Karpas-422 (cell line): ENCODE results near the gene PCDHB12. TPM values are rescaled to one million over a fixed set of nuclear protein-coding genes. Genes with fewer than 3 reads are reported as not detected.
"Not testable (repeated sequence)": the region's sequence is repeated elsewhere in the genome, so short reads cannot be mapped to it uniquely, and the experiment has no call there.

ENCODE experiments used
- DNase-seq: peaks from one replicate; pipeline ENCODE4 v3.0.0-alpha.2; 2015
- H2AFZ ChIP-seq: fragments of 200-600 bp; sonication (generic); 2 replicates; pipeline ENCODE4 v1.6.1; 2014; ENCODE audit warnings: antibody characterized with exemption, low read length, mixed read lengths
- H3K27ac ChIP-seq: fragments of 200-600 bp; sonication (generic); 2 replicates; pipeline ENCODE4 v1.5.1; 2014; ENCODE audit warnings: mild to moderate bottlenecking, low read length, moderate library complexity
- H3K27me3 ChIP-seq: fragments of 200-600 bp; sonication (generic); 2 replicates; pipeline ENCODE4 v1.6.1; 2014; ENCODE audit warnings: low read length, mixed read lengths
- H3K36me3 ChIP-seq: fragments of 200-600 bp; sonication (generic); 2 replicates; pipeline ENCODE4 v1.6.1; 2014; ENCODE audit warnings: low read length, mixed read lengths; ENCODE audit not compliant: insufficient read depth
- H3K4me1 ChIP-seq: fragments of 200-600 bp; sonication (generic); 2 replicates; pipeline ENCODE4 v1.6.1; 2014; ENCODE audit warnings: mild to moderate bottlenecking, low read length, mixed read lengths
- H3K4me2 ChIP-seq: fragments of 200-600 bp; sonication (generic); 2 replicates; pipeline ENCODE4 v1.6.1; 2014; ENCODE audit warnings: low read length, low read depth, mild to moderate bottlenecking; ENCODE audit not compliant: poor library complexity, severe bottlenecking
- H3K4me3 ChIP-seq: fragments of 200-600 bp; sonication (generic); 2 replicates; pipeline ENCODE4 v1.5.1; 2014; ENCODE audit warnings: mild to moderate bottlenecking, antibody characterized with exemption, low read length, mixed read lengths
- H3K79me2 ChIP-seq: fragments of 200-600 bp; sonication (generic); 2 replicates; pipeline ENCODE4 v1.6.1; 2014; ENCODE audit warnings: mild to moderate bottlenecking, low read length, mixed read lengths
- H3K9ac ChIP-seq: fragments of 200-600 bp; sonication (generic); 2 replicates; pipeline ENCODE4 v1.6.0; 2014; ENCODE audit warnings: low read length
- H3K9me2 ChIP-seq: fragments of 200-600 bp; sonication (generic), shearing (Covaris generic); replicated peaks from 2 replicates; pipeline ENCODE4 v1.6.0; 2014; ENCODE audit warnings: mild to moderate bottlenecking, low read length, moderate library complexity; ENCODE audit not compliant: insufficient read depth
- H3K9me3 ChIP-seq: fragments of 300-700, 200-600 bp; sonication (generic); 2 replicates; pipeline ENCODE4 v1.6.1; 2014; ENCODE audit warnings: low read length, mixed read lengths
- H4K20me1 ChIP-seq: fragments of 200-600 bp; sonication (generic); 2 replicates; pipeline ENCODE4 v1.6.1; 2014; ENCODE audit warnings: mild to moderate bottlenecking, antibody characterized with exemption, low read length, low read depth; ENCODE audit not compliant: insufficient read depth
- total RNA-seq: library from RNA; depleted of rRNA; stranded (reverse); fragments of >200 nt; shearing (Covaris generic); gene quantifications from 2 replicates; pipeline ENCODE4 v1.2.3, GENCODE V29; 2014; ENCODE audit warnings: low replicate concordance

Gene PCDHB12
- total RNA-seq, 1 experiment from 2014 or later, result not detected

DNA sequence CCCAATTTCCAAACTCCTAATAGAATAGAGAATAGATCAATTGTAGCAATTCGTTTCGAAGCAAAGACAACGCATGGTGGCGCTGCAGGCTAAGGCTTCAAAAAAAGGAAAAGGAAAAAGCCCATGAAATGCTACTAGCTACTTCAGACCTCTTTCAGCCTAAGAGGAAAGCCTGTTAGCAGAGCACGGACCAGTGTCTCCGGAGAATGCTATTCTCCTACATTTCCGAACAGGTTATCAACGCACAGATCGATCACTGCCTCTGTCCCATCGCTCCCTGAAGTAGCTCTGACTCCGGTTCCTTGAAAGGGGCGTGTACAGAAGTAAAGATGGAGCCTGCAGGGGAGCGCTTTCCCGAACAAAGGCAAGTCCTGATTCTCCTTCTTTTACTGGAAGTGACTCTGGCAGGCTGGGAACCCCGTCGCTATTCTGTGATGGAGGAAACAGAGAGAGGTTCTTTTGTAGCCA, 36.8 kb downstream of the PCDHB12 start, which contains the start of gene PCDHB15:
PCDHB15 (plus strand) TSS at position 146 of the 468 bp plus-strand sequence; CDS start at position 330, 184 bp downstream.
- H3K27me3 ChIP-seq, result no peaks in the 10 kb centered on the region
- no peaks in the 10 kb centered on the region for H3K36me3 ChIP-seq
- H4K20me1 ChIP-seq, result no peaks in the 10 kb centered on the region
- no peak within 1 kb of the TSS for H2AFZ ChIP-seq
- H3K9me2 ChIP-seq, result no peaks in the 10 kb centered on the region
- H3K9ac ChIP-seq, result no peak within 1 kb of the TSS
- no peak within 1 kb of the TSS for H3K27ac ChIP-seq
- H3K79me2 ChIP-seq, result no peaks in the 10 kb centered on the region
- no peak within 1 kb of the TSS for H3K4me2 ChIP-seq
- DNase-seq, result no peak
- H3K9me3 ChIP-seq, result peaks cover 16% of the 10 kb centered on the region
- H3K4me1 ChIP-seq, result no peaks in the 10 kb centered on the region
- no peak within 1 kb of the TSS for H3K4me3 ChIP-seq

DNA sequence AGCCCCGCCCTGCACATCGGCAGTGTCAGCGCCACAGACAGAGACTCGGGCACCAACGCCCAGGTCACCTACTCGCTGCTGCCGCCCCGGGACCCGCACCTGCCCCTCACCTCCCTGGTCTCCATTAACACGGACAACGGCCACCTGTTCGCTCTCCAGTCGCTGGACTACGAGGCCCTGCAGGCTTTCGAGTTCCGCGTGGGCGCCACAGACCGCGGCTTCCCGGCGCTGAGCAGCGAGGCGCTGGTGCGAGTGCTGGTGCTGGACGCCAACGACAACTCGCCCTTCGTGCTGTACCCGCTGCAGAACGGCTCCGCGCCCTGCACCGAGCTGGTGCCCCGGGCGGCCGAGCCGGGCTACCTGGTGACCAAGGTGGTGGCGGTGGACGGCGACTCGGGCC, 38.5 kb downstream of the PCDHB12 start:
- not testable (repeated sequence) for H4K20me1 ChIP-seq, DNase-seq, H3K36me3 ChIP-seq, H3K27ac ChIP-seq, H3K27me3 ChIP-seq, H3K4me3 ChIP-seq, H3K4me2 ChIP-seq, H3K9me2 ChIP-seq, H2AFZ ChIP-seq, H3K9ac ChIP-seq, H3K4me1 ChIP-seq, H3K79me2 ChIP-seq
- H3K9me3 ChIP-seq, result peaks cover 30% of the 10 kb centered on the region

DNA sequence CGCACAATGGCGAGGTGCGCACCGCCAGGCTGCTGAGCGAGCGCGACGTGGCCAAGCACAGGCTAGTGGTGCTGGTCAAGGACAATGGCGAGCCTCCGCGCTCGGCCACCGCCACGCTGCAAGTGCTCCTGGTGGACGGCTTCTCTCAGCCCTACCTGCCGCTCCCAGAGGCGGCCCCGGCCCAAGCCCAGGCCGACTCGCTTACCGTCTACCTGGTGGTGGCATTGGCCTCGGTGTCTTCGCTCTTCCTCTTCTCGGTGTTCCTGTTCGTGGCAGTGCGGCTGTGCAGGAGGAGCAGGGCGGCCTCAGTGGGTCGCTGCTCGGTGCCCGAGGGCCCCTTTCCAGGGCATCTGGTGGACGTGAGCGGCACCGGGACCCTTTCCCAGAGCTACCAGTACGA, 38.9 kb downstream of the PCDHB12 start:
- H3K4me3 ChIP-seq, H3K9me2 ChIP-seq, DNase-seq, H3K9ac ChIP-seq, H3K36me3 ChIP-seq, H2AFZ ChIP-seq, H3K27ac ChIP-seq, H3K4me2 ChIP-seq, H3K27me3 ChIP-seq, H3K4me1 ChIP-seq, H4K20me1 ChIP-seq, H3K79me2 ChIP-seq: not testable (repeated sequence)
- peaks cover 31% of the 10 kb centered on the region for H3K9me3 ChIP-seq

DNA sequence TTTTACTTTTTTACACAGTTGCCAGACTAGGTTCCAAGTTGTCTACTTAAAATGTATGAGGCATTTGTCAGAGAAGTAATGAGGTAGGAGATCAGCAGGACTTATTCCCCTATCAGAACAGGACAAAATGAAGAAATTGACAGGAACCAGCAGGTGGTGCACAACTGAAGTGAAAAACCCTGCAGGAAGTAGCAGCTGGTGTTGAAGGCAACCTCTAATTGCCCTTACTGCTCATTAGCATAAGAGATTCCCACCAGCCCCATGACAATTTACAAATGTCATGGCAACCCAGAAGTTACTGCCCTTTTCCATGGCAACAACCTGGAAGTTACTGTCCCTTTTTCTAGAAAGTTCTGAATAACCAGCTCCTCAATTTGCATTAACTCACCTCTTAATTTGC, 42.1 kb downstream of the PCDHB12 start:
- Histone ChIP-seq H2AFZ (no peak overlapping the region), H3K4me1 (no peaks in the 10 kb centered on the region), H3K9me3 (peaks cover 40% of the 10 kb centered on the region), H3K27me3 (no peaks in the 10 kb centered on the region), H4K20me1 (no peaks in the 10 kb centered on the region), H3K79me2 (no peaks in the 10 kb centered on the region), H3K27ac (no peak overlapping the region), H3K9ac (no peak overlapping the region), H3K36me3 (no peaks in the 10 kb centered on the region), H3K4me2 (no peak overlapping the region), H3K9me2 (no peaks in the 10 kb centered on the region), H3K4me3 (no peak overlapping the region)
- DNase-seq, result no peak

GRCh38 chr5:141258464-141258863, 49.9 kb downstream of the PCDHB12 start:
- Histone ChIP-seq H3K4me1 (no peaks in the 10 kb centered on the region), H3K36me3 (no peaks in the 10 kb centered on the region), H4K20me1 (no peaks in the 10 kb centered on the region), H3K4me3 (no peak overlapping the region), H3K9me3 (peaks cover 68% of the 10 kb centered on the region), H2AFZ (no peak overlapping the region), H3K27ac (no peak overlapping the region), H3K9me2 (no peaks in the 10 kb centered on the region), H3K79me2 (no peaks in the 10 kb centered on the region), H3K4me2 (no peak overlapping the region), H3K27me3 (no peaks in the 10 kb centered on the region), H3K9ac (no peak overlapping the region)
- DNase-seq, result no peak

- H3K36me3 ChIP-seq, result no peaks in the 10 kb centered on the region
- no peak overlapping the region for H3K4me3 ChIP-seq
- H3K27ac ChIP-seq, result no peak overlapping the region
- H3K4me2 ChIP-seq, result no peak overlapping the region
- H3K27me3 ChIP-seq, result no peaks in the 10 kb centered on the region
- peaks cover 64% of the 10 kb centered on the region for H3K9me3 ChIP-seq
- DNase-seq, result no peak
- H2AFZ ChIP-seq, result no peak overlapping the region
- no peak overlapping the region for H3K9ac ChIP-seq
- no peaks in the 10 kb centered on the region for H4K20me1 ChIP-seq
- H3K79me2 ChIP-seq, result no peaks in the 10 kb centered on the region
- H3K4me1 ChIP-seq, result no peaks in the 10 kb centered on the region
- H3K9me2 ChIP-seq, result no peaks in the 10 kb centered on the region
Measured at GRCh38 chr5:141258948-141259347, 50.4 kb downstream of the PCDHB12 start.

DNA sequence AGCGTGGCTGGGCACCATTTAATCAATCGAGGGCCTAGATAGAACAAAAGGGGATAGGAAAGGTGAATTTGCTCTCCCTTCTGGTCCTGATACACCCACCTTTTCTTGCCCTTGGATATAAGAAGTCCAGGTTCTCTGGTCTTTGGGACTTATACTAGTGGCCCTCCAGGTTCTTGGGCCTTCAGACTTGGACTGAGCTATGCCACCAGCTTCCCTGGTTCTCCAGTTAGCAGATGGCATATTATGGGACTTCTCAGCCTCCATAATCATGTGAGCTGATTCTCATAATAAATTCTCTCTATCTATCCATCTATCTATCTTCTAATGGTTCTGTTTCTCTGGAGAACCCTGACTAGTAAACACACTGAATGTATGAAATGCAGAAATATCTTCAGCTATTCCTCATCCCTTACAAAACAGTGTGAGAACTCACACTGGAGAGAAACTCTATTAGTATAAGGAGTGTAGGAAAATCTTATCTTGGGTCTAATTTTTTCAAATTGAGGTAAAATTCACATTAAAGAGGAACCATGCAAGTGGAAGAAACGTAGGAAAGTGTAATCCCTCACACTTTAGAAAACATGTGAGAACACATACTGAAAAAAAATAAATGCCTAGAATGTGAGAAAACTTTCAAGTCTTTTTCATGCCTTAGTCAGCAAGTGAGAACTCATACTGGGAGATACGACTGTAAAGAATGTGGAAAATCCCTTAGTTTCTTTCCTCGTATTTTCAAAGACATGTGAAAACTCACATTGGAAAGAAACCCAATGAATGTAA, 52.1 kb downstream of the PCDHB12 start:
- Histone ChIP-seq H3K36me3 (no peaks in the 10 kb centered on the region), H3K4me1 (no peaks in the 10 kb centered on the region), H3K27me3 (no peaks in the 10 kb centered on the region), H3K79me2 (no peaks in the 10 kb centered on the region), H3K9me3 (peaks cover 61% of the 10 kb centered on the region), H3K27ac (no peak overlapping the region), H3K4me3 (0 out of 2 replicates have a peak overlapping the region, but pooled peaks have one; percentile 9), H4K20me1 (no peaks in the 10 kb centered on the region), H2AFZ (no peak overlapping the region), H3K9ac (no peak overlapping the region), H3K4me2 (no peak overlapping the region), H3K9me2 (no peaks in the 10 kb centered on the region)
- peak; percentile 48 for DNase-seq

GRCh38 chr5:141261238-141261546, 52.7 kb downstream of the PCDHB12 start:
- H3K9me3 ChIP-seq, result peaks cover 62% of the 10 kb centered on the region
- no peak overlapping the region for H3K9ac ChIP-seq
- no peak overlapping the region for H2AFZ ChIP-seq
- no peak overlapping the region for H3K4me3 ChIP-seq
- no peaks in the 10 kb centered on the region for H3K4me1 ChIP-seq
- H3K79me2 ChIP-seq, result no peaks in the 10 kb centered on the region
- H3K36me3 ChIP-seq, result 0 out of 2 replicates have a peak, but pooled peaks cover under 1% of the 10 kb centered on the region
- H3K9me2 ChIP-seq, result no peaks in the 10 kb centered on the region
- H4K20me1 ChIP-seq, result no peaks in the 10 kb centered on the region
- H3K4me2 ChIP-seq, result no peak overlapping the region
- DNase-seq, result no peak
- no peaks in the 10 kb centered on the region for H3K27me3 ChIP-seq
- H3K27ac ChIP-seq, result no peak overlapping the region
